Measurements from ENCODE around the gene SH3BP5L.

SH3BP5L gene

DNA sequence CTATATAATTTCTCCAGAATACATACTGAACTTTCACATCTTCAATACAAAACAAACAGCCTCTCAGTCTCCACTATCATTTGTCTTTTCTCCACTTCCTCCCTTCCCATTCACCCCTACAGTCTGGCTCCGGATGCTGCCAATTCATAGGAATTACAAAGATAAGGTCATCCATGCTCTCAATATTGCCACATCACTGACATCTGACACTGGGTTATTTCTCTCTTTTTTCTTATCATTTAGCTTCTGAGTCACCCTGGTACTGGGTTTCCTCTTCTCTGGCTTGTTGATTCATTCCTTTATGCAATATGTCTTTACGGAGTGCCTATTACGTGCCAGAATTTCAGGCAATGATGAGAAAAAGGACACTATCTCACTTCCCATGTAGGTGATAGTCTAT is 3.1 kb upstream of the SH3BP5L start:
- TF ChIP-seq, protein P1, sequence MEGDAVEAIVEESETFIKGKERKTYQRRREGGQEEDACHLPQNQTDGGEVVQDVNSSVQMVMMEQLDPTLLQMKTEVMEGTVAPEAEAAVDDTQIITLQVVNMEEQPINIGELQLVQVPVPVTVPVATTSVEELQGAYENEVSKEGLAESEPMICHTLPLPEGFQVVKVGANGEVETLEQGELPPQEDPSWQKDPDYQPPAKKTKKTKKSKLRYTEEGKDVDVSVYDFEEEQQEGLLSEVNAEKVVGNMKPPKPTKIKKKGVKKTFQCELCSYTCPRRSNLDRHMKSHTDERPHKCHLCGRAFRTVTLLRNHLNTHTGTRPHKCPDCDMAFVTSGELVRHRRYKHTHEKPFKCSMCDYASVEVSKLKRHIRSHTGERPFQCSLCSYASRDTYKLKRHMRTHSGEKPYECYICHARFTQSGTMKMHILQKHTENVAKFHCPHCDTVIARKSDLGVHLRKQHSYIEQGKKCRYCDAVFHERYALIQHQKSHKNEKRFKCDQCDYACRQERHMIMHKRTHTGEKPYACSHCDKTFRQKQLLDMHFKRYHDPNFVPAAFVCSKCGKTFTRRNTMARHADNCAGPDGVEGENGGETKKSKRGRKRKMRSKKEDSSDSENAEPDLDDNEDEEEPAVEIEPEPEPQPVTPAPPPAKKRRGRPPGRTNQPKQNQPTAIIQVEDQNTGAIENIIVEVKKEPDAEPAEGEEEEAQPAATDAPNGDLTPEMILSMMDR (IDR thresholded peaks at IDR 0.05; ENCODE audit: control insufficient read depth, extremely low read depth, insufficient read depth) = no peak
- no peak for DNase-seq (ENCODE audit: low read depth)
- no peak overlapping the region for H3K4me3 ChIP-seq (ENCODE audit: low read depth, low read length)

DNA sequence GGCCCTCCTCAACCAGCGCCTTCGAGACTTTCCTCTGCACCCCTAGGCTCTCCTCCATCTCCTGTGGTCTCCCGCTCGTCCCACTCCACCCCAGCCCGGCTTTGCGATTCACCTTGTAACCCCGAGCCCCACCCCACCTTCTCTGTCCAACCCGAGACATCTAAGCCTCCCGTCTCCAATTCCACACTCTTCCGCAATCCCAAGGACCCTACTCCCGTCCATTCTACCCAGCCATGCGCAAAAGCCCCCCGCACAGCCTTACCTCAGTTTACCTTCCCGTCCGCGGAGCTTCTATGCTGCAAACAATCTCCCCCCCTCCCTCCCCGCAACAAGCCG is 174 bp downstream of the SH3BP5L start:
- DNase-seq (ENCODE audit: low read depth) = no peak
- TF ChIP-seq, protein P1 (IDR thresholded peaks at IDR 0.05; ENCODE audit: control insufficient read depth, extremely low read depth, insufficient read depth) = no peak
- peak overlapping the region; percentile 94 for H3K4me3 ChIP-seq (ENCODE audit: low read depth, low read length)

DNA sequence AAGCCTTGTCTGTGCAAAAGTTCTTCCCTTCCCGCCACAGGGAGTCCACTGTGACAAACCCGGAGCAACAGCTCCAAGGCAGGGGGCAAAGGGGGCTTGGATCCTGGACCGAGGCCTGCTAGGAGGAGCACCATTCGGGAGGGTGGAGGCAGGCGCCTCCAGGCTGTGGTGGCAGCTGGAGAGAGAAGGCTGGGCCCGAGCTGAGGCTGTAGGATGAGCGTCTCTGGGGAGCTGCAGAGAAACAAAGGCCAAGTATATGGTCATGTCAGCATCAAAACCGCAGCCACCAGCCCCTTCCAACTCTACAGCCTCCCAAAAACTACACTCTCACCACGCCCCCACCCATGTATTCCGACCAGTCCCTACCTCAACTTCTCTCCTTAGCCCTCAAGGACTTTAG is 579 bp downstream of the SH3BP5L start:
- DNase-seq (ENCODE audit: low read depth) = no peak
- TF ChIP-seq, protein P1 (IDR thresholded peaks at IDR 0.05; ENCODE audit: control insufficient read depth, extremely low read depth, insufficient read depth) = no peak
- peak overlapping the region; percentile 94 for H3K4me3 ChIP-seq (ENCODE audit: low read depth, low read length)

DNA sequence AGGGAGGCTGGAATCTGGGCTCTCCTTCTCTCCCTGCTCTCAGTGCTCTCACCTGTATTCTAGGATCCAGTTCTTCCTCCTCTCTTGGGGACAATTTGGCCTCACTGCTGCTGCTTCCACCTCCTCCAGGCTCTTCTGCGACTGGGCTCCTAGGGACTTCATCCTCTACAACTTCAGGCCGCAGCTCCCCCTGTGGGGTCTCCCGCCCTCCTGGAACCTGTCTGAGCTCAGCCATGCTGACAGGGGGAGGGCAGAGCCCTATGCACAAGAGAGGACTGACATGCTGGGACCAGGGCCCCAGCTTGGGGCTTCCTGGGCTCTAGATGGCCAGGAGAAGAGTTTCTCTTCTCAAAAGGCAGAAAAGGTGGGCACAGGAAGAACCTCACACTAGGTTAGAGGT is 1.0 kb downstream of the SH3BP5L start:
- TF ChIP-seq, protein P1 (IDR thresholded peaks at IDR 0.05; ENCODE audit: control insufficient read depth, extremely low read depth, insufficient read depth) = no peak
- H3K4me3 ChIP-seq (ENCODE audit: low read depth, low read length) = peak overlapping the region; percentile 94
- DNase-seq (ENCODE audit: low read depth) = no peak

DNA sequence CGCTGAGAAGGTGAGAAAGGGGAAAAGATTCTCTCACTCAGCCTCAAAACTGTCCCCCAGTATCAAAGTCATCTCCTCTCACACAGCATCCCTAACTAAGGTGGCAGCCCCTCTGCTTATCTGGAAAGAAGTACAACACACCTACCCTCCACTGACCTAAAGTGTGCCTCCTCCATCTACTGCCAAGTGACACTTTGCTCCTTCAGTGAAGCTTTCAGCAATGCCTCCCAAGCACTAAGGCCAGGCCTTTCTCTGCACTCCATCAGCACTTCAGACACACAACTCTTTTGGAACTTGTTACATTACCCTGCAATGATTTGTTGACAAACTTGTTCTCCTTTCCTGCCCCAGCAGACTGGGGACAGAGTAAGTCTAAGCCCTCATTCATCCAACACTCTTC is 1.4 kb downstream of the SH3BP5L start:
- TF ChIP-seq, protein P1 (IDR thresholded peaks at IDR 0.05; ENCODE audit: control insufficient read depth, extremely low read depth, insufficient read depth) = no peak
- peak overlapping the region; percentile 94; the same call in 1 of the 2 replicates for H3K4me3 ChIP-seq (ENCODE audit: low read depth, low read length)

DNA sequence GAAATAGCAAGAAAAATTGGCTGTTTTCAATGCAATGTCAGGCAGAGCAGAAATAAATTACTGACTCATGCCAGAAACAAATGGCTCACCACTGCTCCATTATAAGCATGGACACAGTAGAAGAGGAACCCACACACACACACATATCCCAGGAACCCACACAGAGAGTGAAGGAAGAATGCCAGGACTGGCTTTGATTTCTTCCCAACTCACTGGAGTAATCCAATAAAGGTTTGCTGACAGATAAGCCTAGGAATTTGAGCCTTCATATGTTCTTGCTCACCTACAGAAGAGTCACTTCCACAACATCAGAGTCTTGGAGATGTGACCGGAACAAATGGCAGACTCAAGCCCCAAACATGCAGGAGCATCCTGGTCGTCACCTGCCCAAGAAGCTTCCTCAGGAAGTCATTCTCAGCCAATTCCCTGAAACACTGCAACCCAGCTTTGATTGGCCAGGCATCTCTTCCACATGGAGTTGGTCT is 2.2 kb downstream of the SH3BP5L start:
- TF ChIP-seq, protein P1 (IDR thresholded peaks at IDR 0.05; ENCODE audit: control insufficient read depth, extremely low read depth, insufficient read depth) = no peak
- H3K4me3 ChIP-seq (ENCODE audit: low read depth, low read length) = no peak overlapping the region
- no peak for DNase-seq (ENCODE audit: low read depth)

More for the DNA sequence above, 1.4 kb downstream of the SH3BP5L start:
- DNase-seq (ENCODE audit: low read depth) = no peak

Measured in LNCaP clone FGC (cell line).